COLO829 (cell line): ENCODE measurements around the gene TOR1A.
A peak's percentile ranks its signal among the peaks of the same experiment; 100 is the strongest.

Experiments
- DNase-seq: peaks from one replicate; pipeline ENCODE4 v3.0.0; 2012; ENCODE audit warnings: low spot score

TOR1A gene

GRCh38 chr9:129823935-129824601 lies at the start of gene TOR1A:
Gene TOR1A (minus strand): TSS chr9:129824136. CDS start chr9:129824085, 51 bp downstream.
- peak; percentile 92 for DNase-seq

GRCh38 chr9:129871046-129871445 lies 47.1 kb upstream of the TOR1A start:
- DNase-seq, result no peak

GRCh38 chr9:129869585-129870501 lies 45.9 kb upstream of the TOR1A start:
- no peak for DNase-seq

DNA sequence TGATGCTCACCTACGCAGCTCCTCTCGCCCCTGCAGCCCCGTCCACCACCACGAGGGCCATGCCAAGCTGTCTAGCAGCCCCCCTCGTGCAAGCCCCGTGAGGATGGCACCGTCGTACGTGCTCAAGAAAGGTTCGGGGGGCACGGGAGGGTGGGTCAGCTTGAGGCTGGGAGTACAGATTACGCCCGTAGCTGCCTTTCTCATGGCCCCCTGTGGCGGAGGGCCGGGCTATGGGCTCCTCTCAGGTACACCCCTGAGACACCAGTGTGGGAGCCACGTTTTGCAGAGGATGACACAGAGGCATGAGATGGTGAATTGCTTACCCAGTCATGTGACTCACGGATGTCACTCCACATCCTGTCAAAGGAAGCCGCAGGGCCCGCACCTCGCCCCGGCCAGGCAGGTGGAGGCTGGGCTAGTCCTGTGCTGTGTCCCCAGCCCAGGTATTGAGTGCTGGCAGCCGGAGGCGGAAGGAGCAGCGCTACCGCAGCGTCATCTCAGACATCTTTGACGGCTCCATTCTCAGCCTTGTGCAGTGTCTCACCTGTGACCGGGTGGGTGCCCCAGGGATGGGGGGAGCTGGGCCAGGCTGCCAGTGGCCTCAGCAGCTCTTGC lies 45.0 kb upstream of the TOR1A start:
- no peak for DNase-seq

- DNase-seq, result no peak
Measured at GRCh38 chr9:129868023-129868871, 44.3 kb upstream of the TOR1A start.

GRCh38 chr9:129867136-129868022 lies 43.4 kb upstream of the TOR1A start:
- no peak for DNase-seq

- DNase-seq, result no peak
Measured at GRCh38 chr9:129866394-129867135, 42.6 kb upstream of the TOR1A start.

DNA sequence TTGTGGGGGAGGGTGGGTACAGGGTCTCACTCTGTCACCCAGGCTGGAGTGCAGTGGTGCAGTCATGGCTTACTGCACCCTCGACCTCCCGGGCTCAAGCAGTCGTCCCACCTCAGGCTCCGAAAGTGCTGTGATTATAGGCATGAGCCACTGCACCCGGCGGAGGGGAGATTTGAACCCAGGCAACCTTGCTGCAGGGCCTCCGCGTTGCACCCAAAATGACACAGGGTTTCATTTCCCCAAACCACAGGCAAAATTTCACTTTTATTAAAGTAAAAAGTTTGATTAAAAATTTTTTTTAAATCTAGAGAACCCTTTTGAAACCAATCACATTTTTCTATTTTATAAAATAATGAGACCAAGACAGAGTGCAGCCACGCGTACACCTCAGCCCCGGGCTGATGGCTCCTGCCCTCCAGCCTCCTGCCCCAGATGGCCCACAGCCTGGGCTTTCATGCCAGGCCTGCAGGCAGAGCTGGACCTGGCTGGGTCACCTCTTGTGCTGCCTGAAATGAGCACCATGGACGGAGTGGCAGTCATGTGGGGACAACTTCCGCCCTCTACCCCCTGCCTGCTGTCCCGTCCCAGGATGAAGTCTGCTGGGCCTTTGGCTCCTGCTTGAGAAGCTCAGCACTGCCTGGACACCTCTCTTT lies 41.9 kb upstream of the TOR1A start:
- DNase-seq, result no peak

DNA sequence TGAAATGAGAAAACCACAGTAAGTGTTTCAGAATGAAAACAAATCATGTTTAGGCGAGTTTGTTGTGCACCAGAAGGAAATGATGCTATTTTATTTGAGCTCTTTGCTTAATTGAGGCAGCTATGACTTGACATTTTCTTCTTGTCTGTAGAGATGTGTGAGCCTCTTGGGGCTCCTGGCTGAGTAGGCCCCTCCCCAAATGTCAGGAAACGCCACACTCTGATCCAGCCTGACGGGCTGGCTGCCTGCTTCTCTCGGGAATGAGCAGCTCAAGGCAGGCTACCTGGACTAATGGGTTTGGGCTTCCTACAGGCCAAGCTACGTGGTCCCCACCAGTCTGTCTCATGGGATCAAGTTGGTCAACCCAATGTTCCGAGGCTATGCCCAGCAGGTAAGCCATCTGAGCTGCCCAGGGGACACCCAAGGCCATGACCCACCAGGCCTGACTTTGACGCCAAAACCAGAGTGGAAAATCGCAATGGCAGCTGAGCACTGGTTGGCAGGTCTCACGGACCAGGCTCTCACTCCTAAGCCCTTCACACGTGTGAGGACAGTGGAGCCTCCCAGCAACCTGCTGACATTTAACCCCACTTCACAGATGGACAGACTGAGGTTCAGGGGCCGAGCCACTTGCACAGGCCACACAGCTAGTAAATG lies 41.2 kb upstream of the TOR1A start:
- DNase-seq, result no peak

DNA sequence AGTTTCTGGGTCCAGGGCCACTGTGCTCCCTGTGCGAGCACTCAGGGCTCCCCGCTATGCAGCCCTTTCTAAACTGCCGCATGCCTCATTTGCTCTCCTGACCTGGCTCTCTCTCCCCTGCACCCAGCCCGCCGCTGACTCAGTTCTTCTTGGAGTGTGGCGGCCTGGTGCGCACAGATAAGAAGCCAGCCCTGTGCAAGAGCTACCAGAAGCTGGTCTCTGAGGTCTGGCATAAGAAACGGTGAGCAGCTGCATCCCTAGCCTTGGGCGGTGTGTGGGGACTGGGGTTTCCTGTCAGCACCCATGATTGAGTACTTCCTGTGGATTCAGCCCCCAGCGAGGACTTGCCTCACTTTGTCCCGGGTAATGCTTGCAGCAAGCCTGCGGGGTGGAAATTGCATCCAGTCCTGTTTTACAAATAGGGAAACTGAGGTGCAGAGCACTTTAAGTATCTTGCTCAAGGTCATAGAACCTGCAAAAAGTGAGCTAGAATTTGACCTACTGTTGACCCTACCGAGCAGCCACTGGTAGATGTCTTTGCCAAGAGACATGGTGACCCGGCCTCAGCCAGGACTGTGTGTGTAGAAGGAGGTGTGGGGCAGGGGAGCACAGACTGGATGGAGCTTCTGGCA lies 39.2 kb upstream of the TOR1A start:
- DNase-seq, result peak; percentile 55

DNA sequence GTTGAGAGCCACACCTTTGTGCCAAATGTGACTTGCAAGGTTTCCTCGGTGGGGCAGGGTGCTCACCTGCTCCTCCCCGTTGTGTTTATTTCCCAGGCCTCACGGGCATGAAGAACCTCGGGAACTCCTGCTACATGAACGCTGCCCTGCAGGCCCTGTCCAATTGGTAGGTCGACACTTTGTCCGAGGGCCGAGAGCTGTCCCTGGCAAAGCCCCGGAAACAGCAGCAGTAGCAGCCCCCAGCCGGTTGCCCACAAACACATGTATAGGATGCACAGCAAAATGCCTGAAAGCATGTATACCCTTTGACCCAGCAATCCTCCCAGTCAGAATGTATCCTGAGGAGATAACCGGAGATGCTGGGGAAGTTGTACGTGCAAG lies 37.5 kb upstream of the TOR1A start:
- no peak for DNase-seq

GRCh38 chr9:129860653-129861446 lies 36.9 kb upstream of the TOR1A start:
- DNase-seq, result no peak

- no peak for DNase-seq
Measured at GRCh38 chr9:129858167-129858962, 34.4 kb upstream of the TOR1A start.

DNA sequence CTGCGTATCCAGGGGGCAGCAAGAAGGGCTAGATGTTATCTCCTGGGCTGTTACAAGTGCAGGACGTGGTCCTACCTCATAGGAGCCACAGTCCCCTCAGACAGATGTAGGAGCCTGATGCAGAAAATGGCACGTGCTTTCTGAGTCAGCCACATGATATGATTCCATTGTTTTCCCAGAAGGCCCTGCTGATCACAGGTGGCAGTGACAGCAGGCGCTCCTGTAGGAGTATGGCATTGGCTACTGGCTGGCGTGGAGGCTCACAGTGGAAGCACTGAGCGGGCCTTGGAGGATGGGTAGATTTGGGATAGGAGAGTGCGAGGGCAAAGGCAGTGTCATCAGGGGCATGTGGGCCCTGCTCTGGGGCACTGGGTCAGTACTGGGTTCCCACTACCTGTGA lies 33.3 kb upstream of the TOR1A start:
- no peak for DNase-seq

DNA sequence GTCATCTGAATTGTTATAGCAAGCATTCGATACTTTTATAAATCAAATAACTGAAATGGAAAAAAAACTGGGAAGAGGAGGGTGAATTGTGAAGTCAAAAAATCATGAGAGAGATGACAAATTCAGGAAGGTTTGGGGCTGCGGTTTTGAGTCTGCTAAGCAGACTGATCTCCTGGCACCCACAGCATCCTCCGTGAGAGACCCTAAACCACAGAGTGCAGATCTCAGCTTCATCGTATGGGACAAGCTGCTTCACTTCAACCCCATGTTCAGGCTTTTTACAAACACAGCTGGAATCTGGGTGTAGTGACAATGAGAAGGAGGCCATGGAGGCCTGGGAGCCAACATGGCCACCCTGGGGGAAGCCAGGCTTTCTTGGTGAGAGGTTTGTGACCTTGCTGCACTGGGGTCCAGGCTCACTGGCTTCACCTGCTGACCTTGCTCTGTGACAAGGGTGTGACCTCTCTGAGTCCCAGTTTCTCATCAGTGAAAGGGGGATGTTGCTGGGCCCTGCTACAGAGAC lies 30.7 kb upstream of the TOR1A start:
- DNase-seq, result no peak

DNA sequence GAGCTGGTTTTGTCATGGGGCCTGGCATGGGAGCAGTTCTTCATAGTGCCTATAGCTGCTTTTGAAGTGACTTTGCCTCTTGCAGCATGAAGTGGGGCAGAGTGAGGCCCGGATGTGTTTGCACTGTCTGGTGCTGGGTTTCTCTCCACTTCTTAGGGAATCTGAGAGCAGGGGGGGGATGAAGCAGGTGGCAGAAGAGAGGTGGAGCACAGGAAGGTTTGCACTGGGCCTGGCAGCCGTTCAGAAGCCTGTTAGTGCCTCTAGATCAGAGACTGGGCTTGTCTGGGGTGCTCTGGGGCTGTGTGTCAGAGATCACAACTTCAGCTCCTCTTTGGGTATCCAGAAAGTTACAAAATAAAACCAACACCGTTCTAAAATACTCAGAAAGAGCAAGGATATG lies 29.7 kb upstream of the TOR1A start:
- no peak for DNase-seq

GRCh38 chr9:129852579-129852978 lies 28.6 kb upstream of the TOR1A start:
- no peak for DNase-seq
